HL-60 (cell line): ENCODE results near the gene ARHGEF1.

ENCODE experiments used
- CTCF ChIP-seq: IDR thresholded peaks from one replicate; pipeline ENCODE4 v1.5.1; 2011; ENCODE audit warnings: low read length, control low read depth, inconsistent platforms; ENCODE audit not compliant: insufficient read depth
- POLR2AphosphoS5 ChIP-seq: IDR thresholded peaks from 2 replicates; pipeline ENCODE4 v1.6.1; 2012; ENCODE audit warnings: low read depth
- REST ChIP-seq: IDR thresholded peaks from 2 replicates; pipeline ENCODE4 v1.6.1; 2012; ENCODE audit warnings: low read depth; ENCODE audit not compliant: insufficient replicate concordance

DNA sequence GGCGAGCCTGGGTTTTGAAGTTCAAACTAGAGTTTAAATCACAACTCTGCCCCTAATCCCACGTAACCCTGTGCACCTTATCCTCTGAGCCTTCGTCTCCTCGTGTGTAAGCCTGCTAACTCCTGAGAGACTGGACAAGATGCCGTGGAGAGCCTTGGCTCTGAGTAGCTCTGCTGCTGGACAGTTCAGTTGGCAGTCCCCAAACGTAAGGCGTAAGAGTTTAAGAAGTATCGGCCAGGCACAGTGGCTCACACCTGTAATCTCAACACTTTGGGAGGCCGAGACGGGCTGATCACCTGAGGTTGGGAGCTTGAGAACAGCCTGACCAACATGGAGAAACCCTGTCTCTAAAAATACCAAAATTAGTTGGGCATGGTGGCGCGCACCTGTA, 10.6 kb upstream of the ARHGEF1 start:
- TF ChIP-seq CTCF = no peak
- TF ChIP-seq REST = no peak
- TF ChIP-seq POLR2AphosphoS5 = no peak
